HG03457 (cell line): ENCODE data around the gene NANP.
"Not testable (repeated sequence)": the region's sequence is repeated elsewhere in the genome, so short reads cannot be mapped to it uniquely, and the experiment has no call there.

ENCODE experiments used
- ATAC-seq: cut with Tn5 transposase; IDR thresholded peaks from one replicate; pipeline ENCODE4 v1.9.1; 2021; ENCODE audit warnings: moderate number of reproducible peaks; ENCODE audit not compliant: unreplicated experiment

NANP gene, protein sequence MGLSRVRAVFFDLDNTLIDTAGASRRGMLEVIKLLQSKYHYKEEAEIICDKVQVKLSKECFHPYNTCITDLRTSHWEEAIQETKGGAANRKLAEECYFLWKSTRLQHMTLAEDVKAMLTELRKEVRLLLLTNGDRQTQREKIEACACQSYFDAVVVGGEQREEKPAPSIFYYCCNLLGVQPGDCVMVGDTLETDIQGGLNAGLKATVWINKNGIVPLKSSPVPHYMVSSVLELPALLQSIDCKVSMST

DNA sequence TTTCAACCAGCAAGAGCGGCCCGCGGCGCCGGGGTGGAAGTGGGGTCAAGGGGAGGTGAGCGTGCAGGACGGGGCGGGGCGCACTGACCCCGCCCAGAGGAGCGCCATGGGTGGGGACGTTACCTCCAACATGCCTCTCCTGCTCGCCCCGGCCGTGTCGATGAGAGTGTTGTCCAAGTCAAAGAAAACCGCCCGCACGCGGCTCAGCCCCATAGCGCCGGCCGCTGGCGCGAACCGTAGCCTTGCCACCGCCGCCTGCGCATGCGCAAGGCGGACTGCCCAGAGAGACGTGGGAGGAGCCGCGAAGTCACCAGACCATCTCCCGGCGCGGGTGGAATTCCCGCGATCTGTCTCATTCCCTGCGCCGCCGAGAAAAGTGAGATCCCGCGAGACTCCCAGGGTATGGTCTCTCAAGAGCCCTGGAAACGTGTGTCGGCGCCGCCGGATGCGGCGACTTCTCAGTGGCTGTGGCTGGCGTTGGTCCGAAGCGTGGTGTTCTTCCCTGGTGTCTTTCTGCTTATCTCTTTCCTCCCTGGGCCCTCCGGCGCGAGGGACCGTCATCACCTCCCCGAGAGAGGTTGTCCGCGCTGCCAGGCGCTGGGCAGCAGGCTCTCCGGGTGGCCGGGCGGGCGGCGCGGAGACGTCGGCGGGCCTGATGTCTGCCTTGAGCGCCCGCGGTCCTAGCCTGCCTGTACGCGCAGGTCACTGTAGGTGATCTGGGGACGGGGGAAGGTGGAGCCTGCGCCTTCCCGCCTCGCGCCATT is at the start of gene NANP:
Gene NANP (minus strand): TSS at position 279 of the 764 bp plus-strand sequence. CDS start 66 bp downstream, at position 213.
- ATAC-seq: peak; percentile 80

DNA sequence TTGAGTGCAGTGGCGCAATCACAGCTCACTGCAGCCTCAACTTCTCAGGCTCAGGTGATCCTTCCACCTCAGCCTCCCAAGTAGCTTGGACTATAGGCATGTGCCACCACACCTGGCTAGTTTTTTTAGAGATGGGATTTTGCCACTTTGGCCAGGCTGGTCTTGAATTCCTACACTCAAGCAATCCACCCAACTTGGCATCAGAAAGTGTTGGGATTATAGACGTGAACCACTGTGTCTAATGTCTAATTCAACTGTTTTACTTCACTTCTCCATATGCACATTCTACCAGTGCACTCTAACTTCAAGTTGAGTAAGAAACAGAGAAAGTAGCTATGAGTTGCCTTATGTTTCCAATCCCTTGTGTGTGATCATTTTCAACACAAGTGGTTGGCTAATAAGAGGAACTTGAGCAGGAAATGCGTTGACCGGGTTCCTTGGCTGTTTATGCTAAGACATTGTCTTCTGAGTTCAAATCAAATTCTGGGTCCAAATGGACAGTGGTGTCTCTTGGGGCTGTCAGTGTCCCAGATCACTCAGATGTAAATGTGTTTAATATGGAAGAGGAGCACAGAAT is 48.9 kb upstream of the NANP start:
- no peak for ATAC-seq

DNA sequence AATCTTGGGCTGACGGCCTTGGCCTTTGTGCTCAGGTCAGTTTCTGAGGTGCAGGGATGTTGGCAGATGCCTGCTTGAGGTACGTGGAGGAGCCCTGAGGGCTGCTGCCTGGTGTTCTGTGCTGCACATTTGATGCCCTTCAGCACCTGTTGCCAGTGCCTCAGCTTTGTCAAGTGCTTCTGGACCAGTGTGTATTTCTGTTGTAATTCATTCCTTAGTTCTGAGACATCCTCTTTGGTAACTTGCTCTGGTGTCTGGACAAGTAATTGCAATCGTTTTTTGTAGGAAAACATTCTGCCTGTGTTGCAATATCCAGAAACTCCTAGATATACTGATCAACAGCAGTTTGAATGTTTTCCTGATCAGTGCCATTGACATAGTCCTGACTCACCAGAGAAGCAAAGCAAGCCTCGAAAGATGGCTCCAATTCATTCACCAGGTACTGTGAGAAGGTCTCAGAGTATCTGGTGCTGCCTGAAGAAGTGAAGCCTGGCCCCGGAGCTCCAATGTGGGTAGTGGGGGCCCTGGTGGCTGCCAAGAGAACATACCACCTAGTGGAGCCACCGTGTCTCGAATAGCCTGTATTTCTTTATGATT is 46.1 kb upstream of the NANP start:
- no peak for ATAC-seq

DNA sequence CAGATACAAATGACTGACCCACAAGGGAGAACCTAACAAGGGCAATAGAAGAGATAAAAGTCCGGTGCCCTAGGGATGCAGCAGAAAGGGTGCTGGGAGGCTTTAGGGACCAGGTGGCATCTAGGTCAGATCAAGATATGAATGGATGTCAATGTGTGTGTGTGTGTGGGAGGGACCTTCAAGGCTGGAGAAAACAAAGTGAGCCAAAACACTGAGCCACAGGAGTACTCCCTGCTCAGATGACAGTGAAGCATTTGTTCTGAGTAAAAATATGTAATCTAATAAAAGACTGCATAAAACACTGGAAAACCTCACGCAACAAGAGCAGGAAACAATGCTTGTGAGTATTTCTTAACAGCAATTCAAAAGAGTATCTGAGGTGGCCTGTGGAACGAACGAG is 44.6 kb upstream of the NANP start:
- ATAC-seq: no peak

DNA sequence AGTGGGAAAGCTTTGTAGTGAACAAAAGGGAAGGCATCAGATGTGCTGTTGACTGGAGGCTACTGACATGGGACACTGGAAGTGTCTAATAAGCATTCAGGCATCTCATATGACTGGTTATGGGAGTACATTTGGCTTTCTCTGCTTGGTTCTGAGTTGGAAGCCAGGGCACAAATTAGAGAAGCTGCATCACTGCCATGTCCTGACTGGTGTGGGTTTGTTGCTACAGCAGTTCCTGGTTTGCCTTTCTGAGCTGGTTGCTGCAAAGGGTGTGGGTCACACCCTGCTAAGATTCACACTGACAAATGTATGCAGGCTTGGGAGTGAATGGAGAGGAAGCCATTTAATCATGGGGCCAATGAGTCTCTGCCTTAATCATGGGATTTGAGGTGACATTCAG is 36.2 kb upstream of the NANP start:
- no peak for ATAC-seq

DNA sequence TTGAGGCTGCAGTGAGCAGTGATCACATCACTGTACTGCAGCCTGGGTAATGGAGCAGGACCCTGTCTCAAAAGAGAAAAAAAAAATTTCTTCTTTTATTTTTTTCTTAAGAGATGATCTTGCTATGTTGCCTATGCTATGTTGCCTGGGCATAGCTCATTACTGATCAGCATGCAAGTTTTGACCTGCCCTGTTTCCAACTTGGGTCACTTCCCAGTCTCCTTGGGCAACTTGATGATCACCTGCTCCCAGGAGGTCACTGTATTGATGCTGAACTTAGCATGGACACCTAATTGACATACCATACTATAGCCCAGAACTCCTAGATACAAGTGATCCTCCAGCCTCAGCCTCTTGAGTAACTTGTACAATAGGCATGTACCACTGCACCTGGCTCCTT is 30.7 kb upstream of the NANP start:
- no peak for ATAC-seq

DNA sequence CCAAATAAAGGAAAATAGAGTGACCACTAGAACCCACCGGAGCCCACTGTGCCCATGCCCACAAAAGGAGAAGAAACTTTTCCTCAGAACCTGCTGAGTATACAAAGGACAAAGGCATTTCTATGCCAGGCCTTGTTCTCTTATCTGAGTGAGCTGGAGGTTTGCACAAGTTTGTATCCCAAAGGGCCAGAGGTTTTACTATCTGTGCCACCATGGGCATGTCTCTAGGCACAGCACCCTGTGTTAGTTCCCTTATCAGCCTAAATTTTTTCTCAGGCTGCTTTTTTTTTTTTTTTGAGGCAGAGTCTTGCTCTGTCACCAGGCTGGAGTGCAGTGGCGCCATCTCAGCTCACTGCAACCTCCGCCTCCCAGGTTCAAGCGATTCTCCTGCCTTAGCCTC is 29.1 kb upstream of the NANP start:
- ATAC-seq: not testable (repeated sequence)

DNA sequence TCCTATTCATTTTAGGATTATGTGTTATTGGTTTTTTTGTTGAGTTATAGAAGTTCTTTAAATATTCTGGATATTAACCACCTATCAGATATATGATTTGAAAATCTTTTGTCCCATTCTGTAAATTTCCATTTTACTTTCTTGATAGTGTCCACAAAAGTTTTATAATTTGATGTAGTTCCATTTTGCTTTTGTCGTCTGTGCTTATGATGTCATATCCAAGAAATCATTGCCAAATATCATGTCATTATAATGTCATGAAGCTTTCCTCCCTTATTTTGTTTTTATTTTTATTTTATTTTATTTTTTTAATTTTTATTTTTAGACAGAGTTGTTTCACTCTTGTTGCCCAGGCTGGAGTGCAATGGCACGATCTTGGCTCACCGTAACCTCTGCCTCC is 21.0 kb upstream of the NANP start:
- ATAC-seq: no peak

DNA sequence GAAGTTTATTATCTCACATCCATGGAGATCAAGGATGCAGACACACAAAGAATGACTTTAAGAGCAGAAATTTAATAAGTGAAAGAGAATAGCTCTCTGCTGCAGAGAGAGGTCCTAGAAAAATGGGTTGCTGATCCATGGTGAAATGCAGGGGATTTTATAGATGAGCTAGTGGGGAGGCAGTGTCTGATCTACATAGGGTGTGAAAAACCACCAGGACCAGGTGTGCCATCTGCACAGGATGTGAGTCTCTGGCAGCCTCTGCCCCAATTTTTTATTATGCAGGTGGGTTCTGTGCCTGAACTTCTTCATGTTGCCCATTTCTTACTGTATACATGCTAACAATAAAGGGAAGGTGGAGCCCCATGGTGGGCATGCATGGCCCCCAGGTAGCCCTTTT is 19.9 kb upstream of the NANP start:
- ATAC-seq: no peak

DNA sequence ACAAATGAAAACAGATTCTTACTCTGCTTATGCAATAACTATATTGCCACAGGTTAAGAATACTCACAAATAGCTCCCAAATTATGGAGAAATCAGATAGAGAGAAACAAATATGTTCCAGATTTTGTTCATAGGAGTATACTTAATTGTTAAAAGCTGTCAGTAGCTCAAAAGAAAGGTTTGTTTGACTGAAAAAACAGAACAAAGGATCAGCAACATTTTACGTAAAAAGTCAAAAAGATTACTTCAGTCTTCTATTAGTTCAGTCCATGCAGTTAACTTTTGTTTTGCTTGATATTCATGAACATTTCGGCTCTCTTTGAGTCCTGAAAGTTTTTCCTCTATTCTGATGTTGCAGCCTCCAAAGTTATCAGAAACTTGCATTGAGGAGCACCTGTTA is 13.4 kb upstream of the NANP start:
- no peak for ATAC-seq

DNA sequence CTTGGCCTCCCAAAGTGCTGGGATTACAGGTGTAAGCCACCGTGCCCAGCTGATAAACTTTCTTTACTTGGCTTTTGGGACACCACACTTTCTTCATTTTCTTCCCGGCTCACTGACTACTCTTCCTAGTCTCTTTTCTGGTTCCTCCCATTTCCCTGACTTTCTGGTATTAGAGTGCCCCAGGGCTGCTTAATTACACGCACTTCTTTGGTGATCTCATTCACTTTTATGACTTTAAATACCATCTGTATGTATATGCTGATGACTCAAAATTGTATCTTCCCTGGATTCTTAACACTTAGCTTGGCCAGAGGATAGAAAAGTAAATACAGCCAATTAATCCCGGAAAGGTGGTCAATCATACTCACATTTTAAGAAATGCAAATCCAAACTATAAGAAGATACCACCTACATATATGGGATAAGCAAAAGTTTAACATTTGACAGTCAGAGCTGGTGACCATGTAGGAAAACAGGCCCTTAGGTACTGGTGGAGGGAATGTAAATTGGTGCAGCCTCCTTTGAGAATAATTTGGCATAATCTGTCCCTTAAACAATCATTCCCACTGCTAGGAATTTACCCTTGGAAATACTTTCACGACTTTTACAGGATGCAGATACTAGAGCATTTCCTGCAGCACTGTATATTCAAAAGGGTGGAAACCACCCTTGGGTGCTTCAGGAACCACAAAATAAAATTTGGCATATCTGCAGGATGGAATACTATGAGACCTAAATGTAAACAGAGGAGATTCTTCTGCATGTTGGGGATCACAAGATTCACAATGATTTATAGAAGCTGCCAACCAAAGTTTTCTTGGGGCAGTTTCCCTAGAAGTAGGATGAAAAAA is 9.4 kb upstream of the NANP start:
- ATAC-seq: no peak

DNA sequence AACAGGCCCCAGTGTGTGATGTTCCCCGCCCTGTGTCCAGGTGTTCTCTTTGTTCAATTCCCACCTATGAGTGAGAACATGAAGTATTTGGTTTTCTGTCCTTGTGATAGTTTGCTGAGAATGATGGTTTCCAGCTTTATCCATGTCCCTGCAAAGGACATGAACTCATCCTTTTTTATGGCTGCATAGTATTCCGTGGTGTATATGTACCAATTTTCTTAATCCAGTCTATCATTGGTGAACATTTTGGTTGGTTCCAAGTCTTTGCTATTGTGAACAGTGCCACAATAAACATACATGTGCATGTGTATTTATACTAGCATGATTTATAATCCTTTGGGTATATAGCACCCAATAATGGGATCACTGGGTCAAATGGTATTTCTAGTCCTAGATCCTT is 6.8 kb upstream of the NANP start:
- ATAC-seq: not testable (repeated sequence)

DNA sequence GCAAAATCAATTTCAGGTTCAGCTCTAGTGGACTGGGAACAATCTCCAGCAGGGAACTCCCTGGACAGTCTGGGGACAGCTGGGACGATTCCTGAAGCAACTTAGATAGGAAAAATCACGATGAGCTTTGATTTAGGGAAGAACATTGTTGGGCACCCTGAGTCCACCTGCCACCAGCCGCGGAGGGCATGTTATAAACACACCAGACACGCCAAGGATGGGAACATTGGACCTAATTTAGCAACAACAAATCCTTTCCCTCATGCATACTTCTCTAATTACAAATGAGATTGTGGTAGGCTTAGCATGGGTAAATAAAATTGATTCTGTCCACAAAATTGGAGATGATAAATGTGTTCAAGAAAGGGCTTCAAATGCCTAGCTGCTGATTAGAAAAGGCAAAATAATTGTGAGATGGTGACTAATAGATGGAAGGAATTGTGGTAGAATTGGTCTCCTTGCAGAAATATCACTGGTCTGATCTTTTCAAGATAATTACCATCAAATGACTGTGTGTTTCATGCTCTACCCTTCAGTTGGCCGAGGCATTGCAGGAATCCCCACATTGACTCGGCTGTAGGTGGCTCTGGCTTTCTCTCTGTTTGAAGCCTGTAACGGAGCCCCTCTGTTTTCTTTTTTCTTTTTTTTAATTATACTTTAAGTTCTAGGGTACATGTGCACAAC is 6.1 kb upstream of the NANP start:
- no peak for ATAC-seq

DNA sequence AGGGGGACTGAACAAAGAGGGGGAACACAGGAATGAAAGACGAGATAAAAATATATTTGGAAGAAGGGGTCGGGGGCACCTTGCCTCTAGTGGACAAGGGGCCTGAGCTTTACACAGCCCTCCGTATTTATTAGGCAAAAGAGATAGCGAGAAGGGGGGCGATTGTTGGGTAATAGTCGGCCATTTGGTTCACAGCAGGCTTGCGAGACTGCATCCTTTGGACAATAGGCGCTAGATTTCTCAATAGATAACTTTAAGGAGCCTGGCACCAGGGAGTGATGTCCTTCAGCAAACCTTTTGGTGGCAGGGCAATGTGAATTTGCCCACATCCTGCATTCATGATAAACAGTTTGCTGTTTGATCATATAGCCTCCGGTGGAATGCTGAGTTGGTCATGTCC is 3.0 kb upstream of the NANP start:
- ATAC-seq: no peak

DNA sequence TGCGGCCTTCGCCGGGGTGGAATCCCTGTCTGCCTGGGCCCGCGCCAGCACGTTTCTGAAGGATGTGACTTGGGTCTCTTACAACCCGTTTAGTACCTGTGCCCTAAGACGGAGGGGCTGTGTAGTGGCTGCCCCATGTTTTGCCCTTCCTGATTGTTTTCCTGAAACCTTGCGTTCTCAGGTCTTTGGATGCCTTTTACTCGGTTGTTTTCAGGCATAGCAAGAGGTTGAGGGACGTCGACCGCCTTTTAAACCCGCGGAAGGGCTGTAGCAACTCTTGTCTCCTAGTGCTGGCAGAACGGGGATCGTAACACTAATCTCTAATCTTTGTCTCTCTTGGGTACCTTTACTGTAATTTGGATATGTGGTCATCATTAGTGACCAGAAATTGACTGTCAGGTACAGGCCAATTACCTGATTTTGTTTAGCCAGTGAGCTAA is 706 bp upstream of the NANP start:
- ATAC-seq: no peak

DNA sequence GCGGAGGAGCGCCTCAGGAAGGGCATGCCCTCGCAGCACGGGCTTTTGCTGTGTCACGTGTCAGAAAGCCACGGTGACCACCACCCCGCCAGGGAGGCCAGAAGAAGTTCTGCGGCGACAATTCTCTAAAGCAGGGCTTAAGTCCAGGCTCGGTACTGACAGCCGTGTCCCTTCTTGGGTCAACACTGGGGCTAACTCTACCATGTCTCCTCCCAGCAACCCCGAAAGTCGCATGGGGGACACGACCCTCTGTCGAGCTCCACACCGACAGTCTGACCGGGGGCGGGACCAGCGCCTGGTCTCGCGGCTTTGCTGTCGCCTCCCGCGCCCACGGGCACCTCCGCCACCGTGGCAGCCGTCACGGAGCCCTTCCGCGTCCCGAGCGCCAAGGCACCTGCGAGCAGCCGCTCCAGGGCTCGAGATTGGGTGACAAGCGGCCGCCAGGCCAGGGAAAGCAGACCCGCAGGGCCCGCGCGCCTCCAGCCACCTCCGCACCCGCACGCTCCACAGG is 534 bp downstream of the NANP start:
- ATAC-seq: peak; percentile 2

DNA sequence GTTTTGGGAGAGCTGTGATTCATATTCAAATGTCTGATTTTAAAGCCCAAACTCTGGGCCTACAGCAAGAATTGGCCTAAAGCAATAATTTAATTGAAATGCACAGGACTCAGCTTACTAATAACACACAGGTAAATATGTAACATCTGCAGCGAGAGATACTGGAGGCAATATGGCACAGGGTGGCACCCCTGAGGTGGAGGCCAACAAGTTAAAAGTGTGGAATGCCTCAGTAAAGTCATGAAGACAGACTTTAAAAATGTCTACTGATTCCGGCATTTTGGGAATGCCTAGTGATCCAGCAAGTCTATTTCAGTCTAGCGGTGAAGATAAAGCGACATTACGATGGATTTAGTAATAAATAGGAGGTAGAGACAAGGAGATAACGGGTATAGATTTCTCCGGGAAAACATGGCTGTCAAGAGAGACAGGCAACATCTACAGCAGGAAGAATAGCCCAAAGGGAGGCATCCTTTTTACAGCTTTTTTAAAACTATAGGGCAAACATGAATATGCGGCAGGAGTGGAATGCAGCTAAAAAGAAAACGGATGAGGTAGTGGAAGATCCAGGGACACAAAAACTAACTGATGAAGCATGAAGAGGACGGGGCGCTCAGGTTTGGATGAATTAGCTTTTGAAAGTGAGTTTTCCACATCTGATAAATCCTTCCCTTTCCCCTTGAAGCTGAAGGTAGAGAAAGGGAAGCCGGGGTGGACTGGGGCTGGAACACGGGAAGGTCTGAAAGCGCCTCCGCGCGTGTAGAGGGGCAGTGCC is 1.2 kb downstream of the NANP start:
- ATAC-seq: no peak

DNA sequence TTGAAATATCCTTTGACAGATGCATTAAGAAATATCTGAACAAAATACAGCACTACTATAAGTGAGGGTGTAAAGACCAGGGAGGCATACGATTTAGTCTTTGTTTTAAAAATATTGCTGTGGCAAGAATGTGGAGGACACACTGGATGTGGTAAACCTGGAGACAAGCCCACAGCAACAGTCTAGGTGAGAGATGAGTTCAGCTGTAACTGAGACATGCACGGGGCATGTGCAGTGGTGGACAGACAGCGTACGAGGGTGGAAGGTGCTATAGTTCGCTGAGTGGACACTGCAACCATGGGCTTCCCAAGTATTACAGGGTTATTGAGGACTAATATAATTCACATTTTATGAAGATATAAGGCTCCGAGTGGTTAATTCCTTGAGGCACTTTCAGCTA is 1.8 kb downstream of the NANP start:
- no peak for ATAC-seq

DNA sequence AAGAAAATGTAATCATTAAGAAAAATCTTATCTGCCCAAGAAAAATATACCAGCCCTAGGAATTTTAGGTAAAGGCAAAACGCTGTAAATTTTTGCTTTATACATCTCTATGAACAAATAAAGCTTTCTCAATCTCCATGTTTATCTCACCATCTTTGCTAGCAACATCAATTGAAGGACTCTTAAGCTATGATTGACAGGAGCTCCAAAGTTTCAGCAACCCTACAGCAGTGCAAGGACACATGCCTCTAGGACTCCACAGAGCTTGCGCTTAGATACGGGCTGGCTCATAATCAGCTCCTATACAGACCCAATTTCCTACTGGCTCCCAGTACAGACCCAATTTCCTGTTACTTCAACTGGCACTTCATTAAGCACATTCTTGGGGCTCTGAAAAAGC is 4.3 kb downstream of the NANP start:
- no peak for ATAC-seq
